HepG2 (cell line): Measurements from ENCODE around the gene UBE2D3. TPM values are rescaled to one million over a fixed set of nuclear protein-coding genes. Genes with fewer than 3 reads are reported as not detected.

Experiments
- JARID2 ChIP-seq: sonication (generic); formaldehyde crosslinking; IDR thresholded peaks from 2 replicates; pipeline ENCODE4 v1.8.1; 2023; ENCODE audit warnings: missing genetic modification reagents, inconsistent platforms; ENCODE audit not compliant: insufficient replicate concordance
- SMYD3 ChIP-seq: sonication (generic); formaldehyde crosslinking; IDR thresholded peaks from 2 replicates; pipeline ENCODE4 v1.8.1; 2023; ENCODE audit warnings: mild to moderate bottlenecking, missing genetic modification reagents
- TBX3 ChIP-seq: fragments of 450-650 bp; IDR thresholded peaks from 2 replicates; pipeline ENCODE4 v1.6.1; 2017; ENCODE audit warnings: antibody characterized with exemption, mild to moderate bottlenecking, inconsistent platforms, borderline replicate concordance
- ZFP82 ChIP-seq: sonication (generic); formaldehyde crosslinking; IDR thresholded peaks from 2 replicates; pipeline ENCODE4 v1.5.1; 2020; ENCODE audit warnings: mild to moderate bottlenecking, missing genetic modification reagents, borderline replicate concordance
- ZKSCAN1 ChIP-seq: fragments of 150-350 bp; IDR thresholded peaks from 2 replicates; pipeline ENCODE4 v1.6.1; 2014; ENCODE audit warnings: low read length
- ZMAT3 ChIP-seq: sonication (generic); formaldehyde crosslinking; conservative IDR thresholded peaks from 2 replicates; pipeline ENCODE4 v1.7.0; 2021; ENCODE audit warnings: missing genetic modification reagents
- ZNF235 ChIP-seq: sonication (generic); formaldehyde crosslinking; IDR thresholded peaks from 2 replicates; pipeline ENCODE4 v1.8.1; 2023; ENCODE audit warnings: mild to moderate bottlenecking, missing genetic modification reagents, borderline replicate concordance
- ZNF333 ChIP-seq: sonication (generic); formaldehyde crosslinking; IDR thresholded peaks from 2 replicates; pipeline ENCODE4 v1.4.0; 2020; ENCODE audit warnings: mild to moderate bottlenecking, missing genetic modification reagents, borderline replicate concordance
- ZNF382 ChIP-seq: sonication (generic); formaldehyde crosslinking; IDR thresholded peaks from 2 replicates; pipeline ENCODE4 v1.5.0; 2020; ENCODE audit warnings: missing genetic modification reagents, mild to moderate bottlenecking, borderline replicate concordance
- ZNF737 ChIP-seq: sonication (generic); formaldehyde crosslinking; IDR thresholded peaks from 2 replicates; pipeline ENCODE4 v1.5.0; 2020; ENCODE audit warnings: missing genetic modification reagents, mild to moderate bottlenecking, borderline replicate concordance
- ZNF746 ChIP-seq: sonication (generic); formaldehyde crosslinking; IDR thresholded peaks from 2 replicates; pipeline ENCODE4 v1.8.0; 2022; ENCODE audit warnings: mild to moderate bottlenecking, missing genetic modification reagents
- ZNF768 ChIP-seq: sonication (generic); formaldehyde crosslinking; IDR thresholded peaks from 2 replicates; pipeline ENCODE4 v1.4.0; 2020; ENCODE audit warnings: missing genetic modification reagents
- ZNF841 ChIP-seq: sonication (generic); formaldehyde crosslinking; IDR thresholded peaks from 2 replicates; pipeline ENCODE4 v1.8.1; 2023; ENCODE audit warnings: missing genetic modification reagents, borderline replicate concordance
- polyA plus RNA-seq, 8 experiments: library from polyadenylated mRNA; depleted of rRNA in 3 of 8; stranded (reverse) in 7 of 8; unstranded in 1 of 8; fragments of >200 nt; fragmentation: Illumina TruSeq in 4 of 8; extraction: Trizol in 4 of 8; gene quantifications; 2 replicates each; pipeline versions ENCODE4 v1.2.1 to v1.2.3, GENCODE V29; 2011 to 2016; ENCODE audit warnings: low read depth in 4 of 8, missing spikeins in 1 of 8, mixed read lengths in 1 of 8; ENCODE audit not compliant: insufficient read depth in 1 of 8
- total RNA-seq, 5 experiments: library from RNA; depleted of rRNA; stranded (reverse); fragments of >200 nt; fragmentation: Illumina TruSeq; extraction: Trizol; gene quantifications; 2 replicates each; pipeline ENCODE4 v1.2.3, GENCODE V29; 2016; ENCODE audit warnings: low read depth in 1 of 5
- TF ChIP-seq, protein P1 (sequence below): IDR thresholded peaks from 2 replicates; pipeline ENCODE4 v1.6.1; 2016; ENCODE audit warnings: missing biosample characterization, missing genetic modification reagents, low read depth
- TF ChIP-seq, protein P2 (sequence below): sonication (generic); formaldehyde crosslinking; conservative IDR thresholded peaks from 2 replicates; pipeline ENCODE4 v1.8.0; 2022; ENCODE audit warnings: missing genetic modification reagents
- TF ChIP-seq, protein P3 (sequence below), 2 experiments: sonication (generic) in 1 of 2; formaldehyde crosslinking in 1 of 2; IDR thresholded peaks; 2 replicates each; pipeline versions ENCODE4 v1.6.1 to v1.9.0; 2014 to 2022; ENCODE audit warnings: antibody characterized with exemption in 1 of 2, borderline replicate concordance in 1 of 2, inconsistent platforms in 1 of 2, low read depth in 1 of 2, missing genetic modification reagents in 1 of 2

UBE2D3 gene
- total and polyA plus RNA-seq, 2 of the 13 experiments (the other 11 are each of a cell fraction or from before 2014, with no cell fraction given) = 224 to 293 TPM

DNA sequence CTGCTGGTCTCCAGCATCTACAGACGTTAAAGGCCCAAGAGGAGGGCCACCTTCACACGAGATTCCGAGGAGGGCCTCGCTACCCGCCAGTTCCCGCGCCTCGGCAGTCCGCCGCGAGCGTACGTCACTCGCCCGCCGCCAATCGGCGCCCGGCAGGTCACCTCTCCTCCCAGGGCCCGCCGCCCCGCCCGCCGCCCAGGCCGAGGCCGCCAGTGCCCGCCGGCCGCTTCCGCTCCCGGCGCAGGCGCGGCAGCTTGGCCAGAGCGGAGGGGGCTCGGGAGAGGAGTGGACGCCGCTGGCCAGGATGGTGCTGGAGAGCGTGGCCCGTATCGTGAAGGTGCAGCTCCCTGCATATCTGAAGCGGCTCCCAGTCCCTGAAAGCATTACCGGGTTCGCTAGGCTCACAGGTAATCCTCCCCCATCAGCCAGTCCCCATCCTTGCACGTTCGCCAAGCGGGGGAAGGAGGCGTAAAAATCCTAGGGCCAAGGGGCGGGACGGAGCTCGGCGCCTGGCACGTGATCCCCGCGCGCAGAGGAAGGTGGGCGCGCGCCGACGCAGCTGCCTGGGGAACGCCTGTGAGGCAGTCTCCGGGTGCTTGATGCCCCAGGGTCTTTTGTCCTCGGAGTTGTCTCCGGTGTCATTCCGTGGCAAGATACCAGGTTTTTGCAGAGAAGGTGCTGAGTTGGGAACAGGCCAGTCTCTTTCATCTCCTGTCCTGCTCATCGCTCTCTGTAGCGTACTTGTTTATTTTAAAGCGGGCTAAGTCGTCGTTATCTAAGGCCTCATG is 41.6 kb upstream of the UBE2D3 start, which contains the start of gene CISD2 (continued):
- TF ChIP-seq, protein P1, sequence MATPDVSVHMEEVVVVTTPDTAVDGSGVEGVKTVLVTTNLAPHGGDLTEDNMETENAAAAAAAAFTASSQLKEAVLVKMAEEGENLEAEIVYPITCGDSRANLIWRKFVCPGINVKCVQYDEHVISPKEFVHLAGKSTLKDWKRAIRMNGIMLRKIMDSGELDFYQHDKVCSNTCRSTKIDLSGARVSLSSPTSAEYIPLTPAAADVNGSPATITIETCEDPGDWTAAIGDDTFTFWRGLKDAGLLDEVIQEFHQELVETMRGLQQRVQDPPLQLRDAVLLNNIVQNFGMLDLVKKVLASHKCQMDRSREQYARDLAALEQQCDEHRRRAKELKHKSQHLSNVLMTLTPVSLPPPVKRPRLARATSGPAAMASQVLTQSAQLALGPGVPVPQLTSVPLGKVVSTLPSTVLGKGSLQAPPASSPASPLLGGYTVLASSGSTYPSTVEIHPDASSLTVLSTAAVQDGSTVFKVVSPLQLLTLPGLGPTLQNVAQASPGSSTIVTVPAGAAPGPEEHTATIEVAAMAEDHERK (CRISPR knock-in tag) = no peak; the same call in 1 of the 2 replicates
- TF ChIP-seq TBX3 (peak; percentile 29; the same call in 1 of the 2 replicates), ZNF737 (CRISPR knock-in tag) (0 out of 2 replicates have a peak, but pooled peaks have one; percentile 73), ZNF768 (peak; percentile 54; the same call in 1 of the 2 replicates), SMYD3 (CRISPR knock-in tag) (no peak; the same call in 1 of the 2 replicates), JARID2 (CRISPR knock-in tag) (peak; percentile 82), ZNF746 (CRISPR knock-in tag) (peak; percentile 54; the same call in 1 of the 2 replicates), ZMAT3 (CRISPR knock-in tag) (peak; percentile 74), ZFP82 (CRISPR knock-in tag) (no peak; the same call in 1 of the 2 replicates), ZNF841 (CRISPR knock-in tag) (peak; percentile 77; the same call in 1 of the 2 replicates), ZNF382 (no peak), ZNF235 (peak; percentile 16; the same call in 1 of the 2 replicates), ZNF333 (CRISPR knock-in tag) (peak; percentile 70; the same call in 1 of the 2 replicates), ZKSCAN1 (no peak)
- TF ChIP-seq, protein P2, sequence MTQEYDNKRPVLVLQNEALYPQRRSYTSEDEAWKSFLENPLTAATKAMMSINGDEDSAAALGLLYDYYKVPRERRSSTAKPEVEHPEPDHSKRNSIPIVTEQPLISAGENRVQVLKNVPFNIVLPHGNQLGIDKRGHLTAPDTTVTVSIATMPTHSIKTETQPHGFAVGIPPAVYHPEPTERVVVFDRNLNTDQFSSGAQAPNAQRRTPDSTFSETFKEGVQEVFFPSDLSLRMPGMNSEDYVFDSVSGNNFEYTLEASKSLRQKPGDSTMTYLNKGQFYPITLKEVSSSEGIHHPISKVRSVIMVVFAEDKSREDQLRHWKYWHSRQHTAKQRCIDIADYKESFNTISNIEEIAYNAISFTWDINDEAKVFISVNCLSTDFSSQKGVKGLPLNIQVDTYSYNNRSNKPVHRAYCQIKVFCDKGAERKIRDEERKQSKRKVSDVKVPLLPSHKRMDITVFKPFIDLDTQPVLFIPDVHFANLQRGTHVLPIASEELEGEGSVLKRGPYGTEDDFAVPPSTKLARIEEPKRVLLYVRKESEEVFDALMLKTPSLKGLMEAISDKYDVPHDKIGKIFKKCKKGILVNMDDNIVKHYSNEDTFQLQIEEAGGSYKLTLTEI (CRISPR knock-in tag) = no peak
- TF ChIP-seq, protein P3, sequence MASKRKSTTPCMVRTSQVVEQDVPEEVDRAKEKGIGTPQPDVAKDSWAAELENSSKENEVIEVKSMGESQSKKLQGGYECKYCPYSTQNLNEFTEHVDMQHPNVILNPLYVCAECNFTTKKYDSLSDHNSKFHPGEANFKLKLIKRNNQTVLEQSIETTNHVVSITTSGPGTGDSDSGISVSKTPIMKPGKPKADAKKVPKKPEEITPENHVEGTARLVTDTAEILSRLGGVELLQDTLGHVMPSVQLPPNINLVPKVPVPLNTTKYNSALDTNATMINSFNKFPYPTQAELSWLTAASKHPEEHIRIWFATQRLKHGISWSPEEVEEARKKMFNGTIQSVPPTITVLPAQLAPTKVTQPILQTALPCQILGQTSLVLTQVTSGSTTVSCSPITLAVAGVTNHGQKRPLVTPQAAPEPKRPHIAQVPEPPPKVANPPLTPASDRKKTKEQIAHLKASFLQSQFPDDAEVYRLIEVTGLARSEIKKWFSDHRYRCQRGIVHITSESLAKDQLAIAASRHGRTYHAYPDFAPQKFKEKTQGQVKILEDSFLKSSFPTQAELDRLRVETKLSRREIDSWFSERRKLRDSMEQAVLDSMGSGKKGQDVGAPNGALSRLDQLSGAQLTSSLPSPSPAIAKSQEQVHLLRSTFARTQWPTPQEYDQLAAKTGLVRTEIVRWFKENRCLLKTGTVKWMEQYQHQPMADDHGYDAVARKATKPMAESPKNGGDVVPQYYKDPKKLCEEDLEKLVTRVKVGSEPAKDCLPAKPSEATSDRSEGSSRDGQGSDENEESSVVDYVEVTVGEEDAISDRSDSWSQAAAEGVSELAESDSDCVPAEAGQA (IDR thresholded peaks at IDR 0.05; ENCODE audit: low read depth) = peak; percentile 64
- TF ChIP-seq, protein P3 (CRISPR knock-in tag; IDR thresholded peaks at IDR 0.05; ENCODE audit: borderline replicate concordance) = no peak
